K562 (cell line): ENCODE results near the gene PRMT5. TPM values are rescaled to one million over a fixed set of nuclear protein-coding genes. Genes with fewer than 3 reads are reported as not detected.

Source experiments
- C11orf30 ChIP-seq: fragments of 450-650 bp; IDR thresholded peaks from 2 replicates; pipeline ENCODE4 v1.6.1; 2016; ENCODE audit warnings: low read depth, mild to moderate bottlenecking
- CBFA2T3 ChIP-seq: fragments of 450-650 bp; IDR thresholded peaks from 2 replicates; pipeline ENCODE4 v1.6.1; 2017
- LCOR ChIP-seq: sonication (generic); formaldehyde crosslinking; IDR thresholded peaks from 2 replicates; pipeline ENCODE4 v1.8.0; 2022; ENCODE audit warnings: mild to moderate bottlenecking, missing genetic modification reagents
- POLR2H ChIP-seq: IDR thresholded peaks from 2 replicates; pipeline ENCODE4 v1.6.1; 2016; ENCODE audit warnings: missing genetic modification characterization, low read depth, mild to moderate bottlenecking, control low read depth, missing compliant biosample characterization, moderate library complexity
- RERE ChIP-seq: sonication (generic); formaldehyde crosslinking; IDR thresholded peaks from 2 replicates; pipeline ENCODE4 v1.8.0; 2023; ENCODE audit warnings: missing genetic modification reagents, mild to moderate bottlenecking, borderline replicate concordance
- TAF9B ChIP-seq: fragments of 450-650 bp; IDR thresholded peaks from 2 replicates; pipeline ENCODE4 v1.6.1; 2018; ENCODE audit warnings: mild to moderate bottlenecking; ENCODE audit not compliant: partially characterized antibody
- U2AF1 ChIP-seq: fragments of 200-400 bp; formaldehyde crosslinking; optimal IDR thresholded peaks from 2 replicates; pipeline ENCODE3; 2017; ENCODE audit warnings: mild to moderate bottlenecking, low read depth, low read length, moderate library complexity
- ZNF583 ChIP-seq: fragments of 250-450 bp; sonication (Bioruptor Pico); IDR thresholded peaks from 2 replicates; pipeline ENCODE4 v1.4.0; 2020
- ZNF639 ChIP-seq, 2 experiments: fragments of 200-800 bp in 1 of 2; sonication (Bioruptor generic) in 1 of 2; sonication (generic) in 1 of 2; formaldehyde crosslinking in 1 of 2; IDR thresholded peaks in 1 of 2; conservative IDR thresholded peaks in 1 of 2; 2 replicates each; pipeline versions ENCODE4 v1.5.0 to v1.6.1; 2016 to 2020; ENCODE audit warnings: missing compliant biosample characterization in 1 of 2, missing genetic modification characterization in 1 of 2, missing genetic modification reagents in 1 of 2
- ZNF740 ChIP-seq, 3 experiments: fragments of 200-800 bp in 1 of 3; sonication (Bioruptor generic) in 1 of 3; sonication (generic) in 1 of 3; formaldehyde crosslinking in 1 of 3; IDR thresholded peaks; 2 replicates each; pipeline versions ENCODE4 v1.6.1 to v1.8.0; 2016 to 2022; ENCODE audit warnings: mild to moderate bottlenecking in 2 of 3, missing compliant biosample characterization in 2 of 3, missing genetic modification characterization in 2 of 3, missing genetic modification reagents in 1 of 3
- polyA plus RNA-seq, 8 experiments: library from polyadenylated mRNA; depleted of rRNA in 4 of 8; stranded (reverse) in 5 of 8; unstranded in 3 of 8; fragments of >200 nt; fragmentation: Nextera tagmentation in 2 of 8; fragmentation: Illumina TruSeq in 1 of 8; extraction: Ambion mirVana in 2 of 8; extraction: Trizol in 1 of 8; gene quantifications; 2 replicates each; pipeline versions ENCODE4 v1.2.1 to v1.2.3, GENCODE V29; 2011 to 2014; ENCODE audit warnings: inconsistent platforms in 1 of 8, missing spikeins in 1 of 8
- total RNA-seq, 7 experiments: library from RNA; depleted of rRNA in 6 of 7; stranded (reverse); fragments of >200 nt in 6 of 7; fragmentation: Illumina TruSeq in 2 of 7; extraction: Trizol in 2 of 7; gene quantifications; 2 replicates each; pipeline versions ENCODE4 v1.2.1 to v1.2.3, GENCODE V29; 2011 to 2021; ENCODE audit warnings: low replicate concordance in 1 of 7

PRMT5 gene
- total and polyA plus RNA-seq, 9 of the 15 experiments (the other 6 are each of a cell fraction or from before 2014, with no cell fraction given), result 114 to 552 (median 222) TPM

- TF ChIP-seq ZNF639 (CRISPR knock-in tag; conservative IDR thresholded peaks at IDR 0.05 in 1 of 2, IDR thresholded peaks at IDR 0.05 in 1 of 2), result 0 out of 4 replicates have a peak, but pooled peaks of 1 of the 2 experiments have one; percentile 11
- no peak for TF ChIP-seq U2AF1
- no peak for TF ChIP-seq ZNF583
- TF ChIP-seq POLR2H (tag), result 0 out of 2 replicates have a peak, but pooled peaks have one; percentile 98
- TF ChIP-seq RERE (CRISPR knock-in tag), result no peak
- peak; percentile 83 for TF ChIP-seq C11orf30
- no peak for TF ChIP-seq CBFA2T3
- peak; percentile 15 for TF ChIP-seq TAF9B
- peak; percentile 2; the same call in 1 of the 2 replicates for TF ChIP-seq LCOR
- no peak for TF ChIP-seq ZNF740 (CRISPR knock-in tag; IDR thresholded peaks at IDR 0.05)
- TF ChIP-seq ZNF740 (tag; IDR thresholded peaks at IDR 0.05), result no peak
Measured at GRCh38 chr14:22929961-22930364, 787 bp upstream of the PRMT5 start (continued).
